GM23338 (cell line): ENCODE data around the gene STAC. TPM values are rescaled to one million over a fixed set of nuclear protein-coding genes. Genes with fewer than 3 reads are reported as not detected.

Experiments
- ATAC-seq: fragments of 200-7000 bp; cut with Tn5 transposase; 3 replicates; pipeline ENCODE4 v1.9.1; 2020
- DNase-seq: peaks from one replicate; pipeline ENCODE4 v3.0.0-alpha.2; 2015; ENCODE audit warnings: low spot score
- H2AFZ ChIP-seq: fragments of 200-600 bp; sonication (generic); 2 replicates; pipeline ENCODE4 v1.8.0; 2016; ENCODE audit warnings: antibody characterized with exemption, mild to moderate bottlenecking, moderate library complexity
- H3F3A ChIP-seq: fragments of 200-600 bp; sonication (generic); replicated peaks from 2 replicates; pipeline ENCODE4 v1.8.0; 2017; ENCODE audit warnings: antibody characterized with exemption, mixed run types, low read depth
- H3K27ac ChIP-seq: fragments of 200-600 bp; sonication (generic); 2 replicates; pipeline ENCODE4 v1.6.1; 2016; ENCODE audit warnings: low read depth
- H3K27me3 ChIP-seq: fragments of 200-600 bp; sonication (generic); 2 replicates; pipeline ENCODE4 v1.8.0; 2016; ENCODE audit warnings: mild to moderate bottlenecking, mixed run types, moderate library complexity; ENCODE audit not compliant: insufficient read depth
- H3K36me3 ChIP-seq: fragments of 200-600 bp; sonication (generic); 2 replicates; pipeline ENCODE4 v1.8.0; 2016; ENCODE audit warnings: mild to moderate bottlenecking; ENCODE audit not compliant: insufficient read depth
- H3K4me1 ChIP-seq: fragments of 200-600 bp; sonication (generic); 2 replicates; pipeline ENCODE4 v1.8.0; 2016; ENCODE audit warnings: mild to moderate bottlenecking, moderate library complexity; ENCODE audit not compliant: insufficient read depth
- H3K4me2 ChIP-seq: fragments of 200-600 bp; sonication (generic); 2 replicates; pipeline ENCODE4 v1.7.1; 2017; ENCODE audit warnings: mixed run types
- H3K4me3 ChIP-seq: fragments of 200-600 bp; sonication (generic); 2 replicates; pipeline ENCODE4 v1.6.1; 2016; ENCODE audit warnings: mixed run types
- H3K79me2 ChIP-seq: fragments of 200-600 bp; sonication (generic); replicated peaks from 2 replicates; pipeline ENCODE4 v1.8.0; 2017; ENCODE audit warnings: mild to moderate bottlenecking; ENCODE audit not compliant: insufficient read depth
- H3K9me2 ChIP-seq: fragments of 200-600 bp; sonication (generic); 2 replicates; pipeline ENCODE4 v1.8.0; 2017; ENCODE audit not compliant: insufficient read depth
- H4K20me1 ChIP-seq: fragments of 200-600 bp; sonication (generic); replicated peaks from 2 replicates; pipeline ENCODE4 v1.8.0; 2017; ENCODE audit warnings: mild to moderate bottlenecking; ENCODE audit not compliant: insufficient read depth
- H3K27ac Mint-ChIP-seq: 2 replicates; pipeline ENCODE4 v1.8.0; 2020; ENCODE audit warnings: inconsistent platforms, mild to moderate bottlenecking, moderate library complexity, mixed read lengths
- H3K27me3 Mint-ChIP-seq: 3 replicates; pipeline ENCODE4 v1.8.0; 2022; ENCODE audit warnings: low read depth, mild to moderate bottlenecking, moderate library complexity, mixed read lengths, inconsistent platforms; ENCODE audit not compliant: insufficient read depth, poor library complexity
- H3K36me3 Mint-ChIP-seq: 3 replicates; pipeline ENCODE4 v1.8.0; 2021; ENCODE audit warnings: low read depth, mild to moderate bottlenecking, inconsistent platforms, moderate library complexity, mixed read lengths
- H3K4me1 Mint-ChIP-seq: 3 replicates; pipeline ENCODE4 v1.8.0; 2020; ENCODE audit warnings: mild to moderate bottlenecking, inconsistent platforms, mixed read lengths
- H3K4me3 Mint-ChIP-seq: 3 replicates; pipeline ENCODE4 v1.8.0; 2021; ENCODE audit warnings: moderate library complexity, mild to moderate bottlenecking, inconsistent platforms, mixed read lengths
- H3K9me3 Mint-ChIP-seq: 3 replicates; pipeline ENCODE4 v1.8.0; 2020; ENCODE audit warnings: moderate library complexity, mild to moderate bottlenecking, inconsistent platforms, mixed read lengths
- CREB1 ChIP-seq: fragments of 250-450 bp; sonication (Bioruptor Pico); IDR thresholded peaks from 2 replicates; pipeline ENCODE4 v1.5.0; 2020; ENCODE audit warnings: low read depth, mild to moderate bottlenecking, moderate library complexity
- POLR2AphosphoS5 ChIP-seq: IDR thresholded peaks from 2 replicates; pipeline ENCODE4 v1.6.1; 2016; ENCODE audit warnings: antibody characterized with exemption, low read depth
- STAT1 ChIP-seq: IDR thresholded peaks from one replicate; pipeline ENCODE4 v1.6.1; 2016; ENCODE audit warnings: antibody characterized with exemption; ENCODE audit not compliant: unreplicated experiment
- ZNF331 ChIP-seq: fragments of 250-450 bp; sonication (Bioruptor Pico); IDR thresholded peaks from 2 replicates; pipeline ENCODE4 v1.5.0; 2020; ENCODE audit warnings: low read depth, mild to moderate bottlenecking, moderate library complexity
- ZNF462 ChIP-seq: fragments of 250-450 bp; sonication (Bioruptor Pico); IDR thresholded peaks from 2 replicates; pipeline ENCODE4 v1.5.0; 2020; ENCODE audit warnings: mild to moderate bottlenecking, moderate library complexity
- polyA plus RNA-seq: library from polyadenylated mRNA; unstranded; fragments of >200 nt; fragmentation: Nextera tagmentation; extraction: Ambion mirVana; gene quantifications from 2 replicates; pipeline ENCODE4 v1.2.1, GENCODE V29; 2016
- total RNA-seq: library from RNA; depleted of rRNA; stranded (reverse); fragments of >200 nt; shearing (Covaris generic); gene quantifications from 2 replicates; pipeline ENCODE4 v1.2.3, GENCODE V29; 2014

Gene STAC
- total and polyA plus RNA-seq, 2 experiments from 2014 or later = 5.6 to 22.9 TPM

DNA sequence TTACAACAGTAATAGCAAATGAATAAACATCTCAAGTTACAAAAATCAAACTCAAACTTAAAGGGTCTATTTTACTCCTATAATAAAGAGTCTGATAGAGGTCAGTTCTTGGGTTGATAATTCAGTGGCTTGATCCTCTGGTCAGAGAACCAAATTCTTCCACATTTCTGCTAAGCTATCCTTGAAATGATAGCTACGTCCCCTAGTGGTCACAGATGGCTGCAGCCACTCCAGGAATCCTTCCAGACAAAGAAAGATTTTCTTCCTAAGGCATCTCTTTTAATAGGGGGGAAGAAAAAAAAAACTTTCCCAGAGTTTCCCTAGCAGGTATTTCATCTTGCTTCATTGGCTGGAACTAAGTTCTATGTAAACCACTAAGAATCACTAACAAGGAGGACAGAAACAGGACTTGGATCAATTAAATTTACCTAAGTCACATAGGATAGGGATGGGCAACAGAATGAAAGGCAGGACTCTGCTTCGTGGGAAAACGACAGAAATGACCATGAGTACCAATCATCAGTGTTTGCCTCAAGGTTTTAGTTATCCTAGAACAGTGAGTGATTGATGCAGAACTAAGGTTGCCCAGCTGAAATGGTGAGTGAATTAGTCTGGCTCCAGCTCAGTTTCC lies 160.7 kb downstream of the STAC start (continued):
- no peak for TF ChIP-seq ZNF462
- TF ChIP-seq STAT1 = no peak
- no peak for TF ChIP-seq CREB1
- no peak for TF ChIP-seq ZNF331
- no peak for TF ChIP-seq POLR2AphosphoS5

DNA sequence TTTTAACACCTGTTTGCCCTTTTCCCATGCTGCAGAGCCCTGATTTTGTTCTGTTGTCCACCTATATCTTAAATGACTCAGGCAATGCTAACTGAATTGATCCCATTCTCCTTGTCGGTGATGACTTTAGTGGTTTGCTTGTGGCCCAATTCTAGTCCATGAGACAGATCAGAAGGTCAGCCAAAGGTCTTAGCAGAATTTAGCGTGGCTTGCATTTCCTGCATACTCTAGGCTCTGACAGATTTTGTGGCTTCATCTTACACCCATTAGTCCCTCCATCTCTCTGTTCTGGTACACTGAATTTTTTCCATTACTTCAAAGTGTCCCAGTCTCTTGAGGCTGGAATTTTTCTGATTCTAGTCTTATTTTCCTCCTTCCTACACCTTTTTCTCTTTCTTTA lies 161.9 kb downstream of the STAC start:
- Histone ChIP-seq H3K27ac (no peak overlapping the region), H3K79me2 (no peaks in the 10 kb centered on the region), H3K4me1 (no peaks in the 10 kb centered on the region), H3F3A (no peaks in the 10 kb centered on the region), H3K27me3 (no peaks in the 10 kb centered on the region), H3K36me3 (no peaks in the 10 kb centered on the region), H2AFZ (no peak overlapping the region), H3K9me2 (no peaks in the 10 kb centered on the region), H3K4me2 (no peak overlapping the region), H4K20me1 (no peaks in the 10 kb centered on the region), H3K4me3 (no peak overlapping the region)
- no peaks in the 10 kb centered on the region for H3K9me3 Mint-ChIP-seq
- peaks cover 7% of the 10 kb centered on the region for H3K27me3 Mint-ChIP-seq
- H3K36me3 Mint-ChIP-seq = no peaks in the 10 kb centered on the region
- TF ChIP-seq STAT1 = no peak
- H3K4me3 Mint-ChIP-seq = no peak overlapping the region
- no peak overlapping the region for H3K27ac Mint-ChIP-seq
- H3K4me1 Mint-ChIP-seq = no peaks in the 10 kb centered on the region
- ATAC-seq (no peak), DNase-seq (no peak)
